T-cell (primary cell): Measurements from ENCODE around the gene ZNF648. TPM values are rescaled to one million over a fixed set of nuclear protein-coding genes. Genes with fewer than 3 reads are reported as not detected.
A peak's percentile ranks its signal among the peaks of the same experiment; 100 is the strongest.

ENCODE experiments used
- ATAC-seq, 4 experiments: fragments of 200-7000 bp in 3 of 4; fragments of 150-1000 bp in 1 of 4; cut with Tn5 transposase; replicated peaks in 1 of 4; 1 replicate in 3 of 4; 2 replicates in 1 of 4; pipeline ENCODE4 v1.10.0; 2021; ENCODE audit warnings: moderate library complexity in 3 of 4, mild to moderate bottlenecking in 2 of 4, moderate number of reproducible peaks in 1 of 4
- CTCF ChIA-PET, 2 donors: fragments of 300-600 bp; sonication (Branson Sonifier 250); formaldehyde crosslinking; loops; one replicate each; lab custom pipeline; 2022; ENCODE audit warnings: antibody characterized with exemption in 2 of 2; lab: Charles Lee
- POLR2A ChIA-PET, 2 donors: fragments of 300-600 bp; sonication (Branson Sonifier 250); formaldehyde crosslinking; loops; one replicate each; lab custom pipeline; 2022; ENCODE audit warnings: antibody characterized with exemption in 2 of 2; lab: Charles Lee
- DNase-seq, 35 experiments: peaks; one replicate each; pipeline versions ENCODE4 v3.0.0 to v3.0.0-alpha.2; 2013 to 2023
- H3K27ac ChIP-seq: one replicate; pipeline ENCODE4 v1.5.1; 2013; ENCODE audit warnings: low read length
- H3K27me3 ChIP-seq, 2 experiments: replicated peaks in 1 of 2; 1 replicate in 1 of 2; 2 replicates in 1 of 2; pipeline versions ENCODE4 v1.6.1 to v1.7.0; 2013; ENCODE audit warnings: low read length in 1 of 2, mixed read lengths in 1 of 2; ENCODE audit not compliant: control insufficient read depth in 2 of 2, insufficient read depth in 2 of 2; ENCODE audit errors: extremely low read depth in 1 of 2
- H3K36me3 ChIP-seq, 2 donors: 1 replicate in 1 of 2; 2 replicates in 1 of 2; pipeline versions ENCODE4 v1.6.1 to v1.7.0; 2013; ENCODE audit warnings: low read length in 1 of 2; ENCODE audit not compliant: control insufficient read depth in 2 of 2, insufficient read depth in 1 of 2; ENCODE audit errors: extremely low read depth in 1 of 2
- H3K4me1 ChIP-seq, 2 experiments: 1 replicate in 1 of 2; 2 replicates in 1 of 2; pipeline versions ENCODE4 v1.6.1 to v1.7.0; 2013; ENCODE audit warnings: low read length in 2 of 2, mixed read lengths in 1 of 2; ENCODE audit not compliant: insufficient read depth in 2 of 2, control insufficient read depth in 1 of 2; ENCODE audit errors: extremely low read depth in 1 of 2
- H3K4me3 ChIP-seq, 2 donors: 1 replicate in 1 of 2; 2 replicates in 1 of 2; pipeline versions ENCODE4 v1.5.1 to v1.7.0; 2013; ENCODE audit warnings: mild to moderate bottlenecking in 2 of 2, low read length in 1 of 2, moderate library complexity in 1 of 2; ENCODE audit not compliant: control insufficient read depth in 1 of 2; ENCODE audit errors: extremely low read depth in 1 of 2
- H3K9me3 ChIP-seq: 2 replicates; pipeline ENCODE4 v1.7.0; 2013
- H3K27ac Mint-ChIP-seq, 2 donors: one replicate each; pipeline ENCODE4 v1.8.0; 2020 to 2021; ENCODE audit warnings: mild to moderate bottlenecking in 2 of 2, mixed read lengths in 2 of 2
- H3K27me3 Mint-ChIP-seq, 2 donors: one replicate each; pipeline ENCODE4 v1.8.0; 2021 to 2022; ENCODE audit warnings: mixed read lengths in 2 of 2
- H3K36me3 Mint-ChIP-seq: one replicate; pipeline ENCODE4 v1.8.0; 2021; ENCODE audit warnings: mixed read lengths
- H3K4me1 Mint-ChIP-seq, 3 donors: one replicate each; pipeline ENCODE4 v1.8.0; 2020 to 2022; ENCODE audit warnings: mixed read lengths in 3 of 3, mild to moderate bottlenecking in 1 of 3
- H3K4me3 Mint-ChIP-seq, 3 donors: one replicate each; pipeline ENCODE4 v1.8.0; 2020 to 2022; ENCODE audit warnings: mild to moderate bottlenecking in 3 of 3, mixed read lengths in 3 of 3, moderate library complexity in 3 of 3
- H3K9me3 Mint-ChIP-seq, 3 donors: one replicate each; pipeline ENCODE4 v1.8.0; 2020 to 2022; ENCODE audit warnings: mixed read lengths in 3 of 3
- WGBS: methylation state at CpG from one replicate; pipeline ENCODE4 v1.1.5; 2013; ENCODE audit warnings: missing lambda C conversion rate; ENCODE audit not compliant: insufficient coverage; 5-methylcytosine and 5-hydroxymethylcytosine counted together
- total RNA-seq, 35 experiments: library from RNA in 6 of 35; stranded (reverse) in 6 of 35; fragments of 120-200 nt in 1 of 35; gene quantifications; one replicate each; pipeline versions ENCODE4 v1.2.1 to v1.2.4 and lab custom pipeline; 2013 to 2026

Gene ZNF648
- total RNA-seq, 5 donors from 2014 or later (not counting 1 experiment from before 2014, with no cell fraction given), result not detected

- H3K27ac Mint-ChIP-seq, result no peak overlapping the region
- Histone ChIP-seq H3K27me3 (peaks cover 8 to 42% of the 10 kb centered on the region in 2 experiments), H3K36me3 (no peaks in the 10 kb centered on the region), H3K4me1 (peaks cover 0 to 3% of the 10 kb centered on the region in 2 experiments), H3K27ac (no peak overlapping the region), H3K9me3 (no peaks in the 10 kb centered on the region), H3K4me3 (no peak overlapping the region)
- no peaks in the 10 kb centered on the region for H3K9me3 Mint-ChIP-seq
- no peak for ATAC-seq
- H3K4me1 Mint-ChIP-seq, result peaks cover 4 to 13% (median 6%) of the 10 kb centered on the region in 3 donors
- CTCF ChIA-PET, result interaction anchor here in 1 of 2 donors (0.9 kb wide), 1 partner anchor 979 kb away, joined by 3 read pairs; no protein-coding TSS in a partner anchor
- WGBS, result 65% methylated on average over 2 of the region's 2 CpGs
- H3K27me3 Mint-ChIP-seq, result peaks cover 61 to 70% of the 10 kb centered on the region in 2 donors
- no peak for DNase-seq
- H3K4me3 Mint-ChIP-seq, result no peak overlapping the region
- POLR2A ChIA-PET, result interaction anchor here in 1 of 2 donors (0.6 kb wide), 1 partner anchor 418 kb away, joined by 5 read pairs; no protein-coding TSS in a partner anchor
- H3K36me3 Mint-ChIP-seq, result no peaks in the 10 kb centered on the region
These were observed 1.6 kb downstream of the ZNF648 start for GRCh38 chr1:182059936-182060335.

DNA sequence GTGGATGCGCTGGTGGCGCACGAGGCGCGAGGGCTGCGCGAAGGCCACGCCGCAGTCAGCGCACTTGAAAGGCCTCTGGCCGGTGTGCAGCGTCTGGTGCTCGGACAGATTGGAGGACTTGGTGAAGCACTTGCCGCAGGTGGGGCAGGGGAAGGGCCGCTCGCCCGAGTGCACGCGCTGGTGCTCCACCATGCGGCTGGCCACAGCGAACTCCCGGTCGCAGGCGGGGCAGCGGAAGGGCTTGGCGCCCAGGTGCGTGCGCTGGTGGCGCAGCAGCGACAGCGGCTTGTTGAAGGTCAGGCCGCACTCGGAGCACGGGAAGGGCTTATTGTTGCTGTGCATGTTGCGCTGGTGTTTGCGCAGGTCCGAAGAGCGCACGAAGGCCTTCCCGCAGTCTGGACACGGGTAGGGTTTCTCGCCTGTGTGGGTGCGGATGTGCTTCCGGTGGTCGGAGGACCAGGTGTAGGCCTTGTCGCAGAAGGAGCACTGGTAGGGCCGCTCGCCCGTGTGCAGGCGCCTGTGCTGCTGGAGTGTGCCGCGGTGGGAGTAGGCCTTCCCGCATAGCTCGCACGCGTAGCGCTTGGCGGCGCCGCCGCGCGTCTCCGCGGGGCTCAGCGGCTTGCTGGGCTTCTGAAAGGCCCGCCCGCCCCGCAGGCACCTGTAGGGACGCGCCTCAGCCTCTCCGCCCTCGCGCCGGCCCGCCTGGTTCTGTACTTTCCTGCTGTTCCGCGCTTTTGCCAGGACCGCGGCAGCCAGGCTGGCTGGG is 4.7 kb downstream of the ZNF648 start:
- no peak overlapping the region for H3K4me3 ChIP-seq
- ChIA-PET CTCF (no interaction called here), POLR2A (no interaction called here)
- peak overlapping the region in 1 of 3 donors; percentile 42 for H3K4me3 Mint-ChIP-seq
- H3K27ac Mint-ChIP-seq, result no peak overlapping the region
- ATAC-seq (peak in 3 of 4 experiments; percentile 19), DNase-seq (no peak)
- H3K36me3 Mint-ChIP-seq, result no peaks in the 10 kb centered on the region
- no peaks in the 10 kb centered on the region for H3K36me3 ChIP-seq
- H3K27ac ChIP-seq, result no peak overlapping the region
- H3K27me3 Mint-ChIP-seq, result peaks cover 39 to 54% of the 10 kb centered on the region in 2 donors
- H3K9me3 Mint-ChIP-seq, result no peaks in the 10 kb centered on the region
- H3K9me3 ChIP-seq, result no peaks in the 10 kb centered on the region
- H3K4me1 Mint-ChIP-seq, result peaks cover 4 to 13% (median 6%) of the 10 kb centered on the region in 3 donors
- H3K4me1 ChIP-seq, result peaks cover 0 to 3% of the 10 kb centered on the region in 2 experiments
- H3K27me3 ChIP-seq, result peaks cover 8 to 41% of the 10 kb centered on the region in 2 experiments
- 24% methylated on average over 80 of the region's 80 CpGs for WGBS

- H3K27me3 Mint-ChIP-seq, result peaks cover 21 to 36% of the 10 kb centered on the region in 2 donors
- H3K4me3 Mint-ChIP-seq, result no peak overlapping the region
- H3K27ac Mint-ChIP-seq, result no peak overlapping the region
- H3K36me3 Mint-ChIP-seq, result no peaks in the 10 kb centered on the region
- Histone ChIP-seq H3K27ac (no peak overlapping the region), H3K4me1 (peaks cover 0 to 3% of the 10 kb centered on the region in 2 experiments), H3K4me3 (no peak overlapping the region), H3K36me3 (no peaks in the 10 kb centered on the region), H3K27me3 (peaks cover 8 to 24% of the 10 kb centered on the region in 2 experiments), H3K9me3 (no peaks in the 10 kb centered on the region)
- ATAC-seq, result peak; percentile 40 to 66 (median 60)
- ChIA-PET POLR2A (interaction anchor here in 1 of 2 donors (0.6 kb wide), 1 partner anchor 26 kb away, joined by 9 read pairs; no protein-coding TSS in a partner anchor), CTCF (interaction anchor here (0.5 to 2.6 kb wide), 23 partner anchors 8 to 1269 kb away, joined by 3 to 17 read pairs (median 4); no protein-coding TSS in a partner anchor)
- 60% methylated on average over 1 of the region's 4 CpGs for WGBS
- DNase-seq, result peak in 29 of 35 experiments; percentile 17 to 73 (median 53)
- H3K4me1 Mint-ChIP-seq, result peaks cover 4 to 7% (median 6%) of the 10 kb centered on the region in 3 donors
- H3K9me3 Mint-ChIP-seq, result no peaks in the 10 kb centered on the region
These were observed 6.7 kb downstream of the ZNF648 start for GRCh38 chr1:182054698-182055326.

GRCh38 chr1:182052355-182052754 is 9.2 kb downstream of the ZNF648 start:
- H3K4me3 ChIP-seq, result no peak overlapping the region
- no peaks in the 10 kb centered on the region for H3K9me3 Mint-ChIP-seq
- ATAC-seq (no peak), DNase-seq (no peak)
- no peak overlapping the region for H3K27ac ChIP-seq
- H3K4me1 ChIP-seq, result peaks cover 0 to 3% of the 10 kb centered on the region in 2 experiments
- peaks cover 0 to 21% (median 15%) of the 10 kb centered on the region in 3 donors for H3K4me1 Mint-ChIP-seq
- no peaks in the 10 kb centered on the region for H3K36me3 Mint-ChIP-seq
- WGBS, result 100% methylated on average over 2 of the region's 2 CpGs
- H3K9me3 ChIP-seq, result no peaks in the 10 kb centered on the region
- H3K4me3 Mint-ChIP-seq, result no peak overlapping the region
- peaks cover 8 to 16% of the 10 kb centered on the region in 2 donors for H3K27me3 Mint-ChIP-seq
- POLR2A ChIA-PET, result no interaction called here
- CTCF ChIA-PET, result interaction anchor here (0.6 to 1.4 kb wide), 4 partner anchors 30 to 579 kb away, joined by 3 to 4 read pairs (median 3); no protein-coding TSS in a partner anchor
- H3K27me3 ChIP-seq, result peaks cover 3 to 9% of the 10 kb centered on the region in 2 experiments
- no peaks in the 10 kb centered on the region for H3K36me3 ChIP-seq
- H3K27ac Mint-ChIP-seq, result no peak overlapping the region

- ATAC-seq (no peak), DNase-seq (no peak)
- no peaks in the 10 kb centered on the region for H3K36me3 ChIP-seq
- H3K27me3 ChIP-seq, result peaks cover 3 to 6% of the 10 kb centered on the region in 2 experiments
- H3K27ac ChIP-seq, result no peak overlapping the region
- Mint-ChIP-seq H3K36me3 (no peaks in the 10 kb centered on the region), H3K9me3 (no peaks in the 10 kb centered on the region), H3K4me3 (no peak overlapping the region), H3K4me1 (peaks cover under 1 to 25% (median 16%) of the 10 kb centered on the region in 3 donors), H3K27ac (no peak overlapping the region), H3K27me3 (peaks cover 8 to 13% of the 10 kb centered on the region in 2 donors)
- H3K4me3 ChIP-seq, result no peak overlapping the region
- ChIA-PET CTCF (interaction anchor here (0.6 to 1.3 kb wide), 4 partner anchors 13 to 578 kb away, joined by 3 to 4 read pairs (median 3); no protein-coding TSS in a partner anchor), POLR2A (no interaction called here)
- H3K4me1 ChIP-seq, result peaks cover 0 to 3% of the 10 kb centered on the region in 2 experiments
- no peaks in the 10 kb centered on the region for H3K9me3 ChIP-seq
- no CpG with 5 or more reads among the region's 1 CpG for WGBS
These were observed 9.6 kb downstream of the ZNF648 start for GRCh38 chr1:182051938-182052337.
